SW480 (cell line): Measurements from ENCODE around the gene DPEP2.
"Not testable (repeated sequence)": the region's sequence is repeated elsewhere in the genome, so short reads cannot be mapped to it uniquely, and the experiment has no call there.

Experiments
- DNase-seq: peaks from one replicate; pipeline ENCODE4 v3.0.0-alpha.2; 2016; ENCODE audit warnings: low spot score

Gene DPEP2

GRCh38 chr16:67998779-67999688 lies at the start of gene DPEP2:
DPEP2 (minus strand) TSS chr16:67999484; CDS start chr16:67993212, 6,272 bp downstream.
- DNase-seq: not testable (repeated sequence)

GRCh38 chr16:68047987-68048386 lies 48.7 kb upstream of the DPEP2 start:
- no peak for DNase-seq

GRCh38 chr16:68046106-68046505 lies 46.8 kb upstream of the DPEP2 start:
- no peak for DNase-seq

GRCh38 chr16:68041783-68042182 lies 42.5 kb upstream of the DPEP2 start:
- no peak for DNase-seq

GRCh38 chr16:68040506-68041288 lies 41.4 kb upstream of the DPEP2 start:
- peak; percentile 74 for DNase-seq

GRCh38 chr16:68037841-68038597 lies 38.7 kb upstream of the DPEP2 start:
- DNase-seq: no peak

GRCh38 chr16:68035227-68035626 lies 35.9 kb upstream of the DPEP2 start:
- no peak for DNase-seq

- no peak for DNase-seq
Measured at GRCh38 chr16:68033101-68033500, 33.8 kb upstream of the DPEP2 start.

- no peak for DNase-seq
Measured at GRCh38 chr16:68031951-68032350, 32.7 kb upstream of the DPEP2 start.

GRCh38 chr16:68030108-68030507 lies 30.8 kb upstream of the DPEP2 start:
- DNase-seq: not testable (repeated sequence)

GRCh38 chr16:68028996-68029395 lies 29.7 kb upstream of the DPEP2 start:
- DNase-seq: no peak

GRCh38 chr16:68022728-68023537 lies 23.6 kb upstream of the DPEP2 start, which contains the start of the genes DDX28 and DUS2:
DDX28 (minus strand) TSS chr16:68023232; CDS start chr16:68023202, 30 bp downstream.
DUS2 (plus strand) TSS chr16:68023284; CDS start chr16:68038024, 14,740 bp downstream.
- DNase-seq: peak; percentile 78

GRCh38 chr16:68022278-68022727 lies 23.0 kb upstream of the DPEP2 start:
- DNase-seq: no peak

- no peak for DNase-seq
Measured at GRCh38 chr16:68021490-68021889, 22.2 kb upstream of the DPEP2 start.

- DNase-seq: no peak
Measured at GRCh38 chr16:68019167-68019680, 19.9 kb upstream of the DPEP2 start.

GRCh38 chr16:68015681-68016080 lies 16.4 kb upstream of the DPEP2 start, which contains the start of gene DPEP2NB:
DPEP2NB (minus strand) TSS chr16:68015911; CDS start chr16:68015770, 141 bp downstream.
- no peak for DNase-seq

GRCh38 chr16:68013440-68013839 lies 14.2 kb upstream of the DPEP2 start:
- no peak for DNase-seq

GRCh38 chr16:68009872-68010271 lies 10.6 kb upstream of the DPEP2 start:
- DNase-seq: not testable (repeated sequence)

GRCh38 chr16:68009157-68009735 lies 10.0 kb upstream of the DPEP2 start:
- DNase-seq: no peak

GRCh38 chr16:68005786-68006286 lies 6.6 kb upstream of the DPEP2 start:
- DNase-seq: no peak
